Ascending aorta (tissue), 2 donors: ENCODE data around the gene GPSM1. TPM values are rescaled to one million over a fixed set of nuclear protein-coding genes. Genes with fewer than 3 reads are reported as not detected.

ENCODE experiments used
- DNase-seq, 2 donors: peaks; one replicate each; pipeline ENCODE4 v3.0.0-alpha.2; 2019; ENCODE audit warnings: low spot score in 2 of 2
- H3K27ac ChIP-seq, 2 donors: fragments of 200-600 bp; sonication (generic); one replicate each; pipeline ENCODE4 v1.5.1; 2016 to 2017; ENCODE audit warnings: mild to moderate bottlenecking in 1 of 2
- H3K27me3 ChIP-seq: fragments of 200-600 bp; sonication (generic); one replicate; pipeline ENCODE4 v1.5.1; 2017
- H3K36me3 ChIP-seq, 2 donors: fragments of 200-600 bp; sonication (generic); one replicate each; pipeline ENCODE4 v1.5.1; 2016
- H3K4me1 ChIP-seq, 2 donors: fragments of 200-600 bp; sonication (generic); one replicate each; pipeline ENCODE4 v1.5.1; 2016 to 2017; ENCODE audit warnings: mild to moderate bottlenecking in 1 of 2
- H3K4me3 ChIP-seq, 2 donors: fragments of 200-600 bp; sonication (generic); one replicate each; pipeline ENCODE4 v1.5.1; 2016 to 2017; ENCODE audit warnings: mild to moderate bottlenecking in 1 of 2
- H3K9me3 ChIP-seq, 2 donors: fragments of 200-600 bp; sonication (generic); one replicate each; pipeline ENCODE4 v1.5.1; 2016
- intact Hi-C: fragments of 100-400 bp; cut with DNase I; formaldehyde crosslinking; loops from one replicate; pipeline ENCODE4 v1.15.1; 2023
- total RNA-seq: library from RNA; depleted of rRNA; stranded (reverse); fragments of >200 nt; gene quantifications from one replicate; pipeline ENCODE4 v1.1.0, GENCODE V29; 2016
- TF ChIP-seq, protein P1 (sequence below), 3 experiments: fragments of 200-600 bp in 2 of 3; fragments of 450-650 bp in 1 of 3; sonication (generic) in 2 of 3; IDR thresholded peaks; one replicate each; pipeline ENCODE4 v1.5.1; 2016 to 2019; ENCODE audit warnings: antibody characterized with exemption in 3 of 3, mild to moderate bottlenecking in 1 of 3, moderate library complexity in 1 of 3

Gene GPSM1
- total RNA-seq, 1 donor from 2014 or later: 85.1 TPM

- Histone ChIP-seq H3K9me3 (no peaks in the 10 kb centered on the region), H3K27me3 (no peaks in the 10 kb centered on the region), H3K36me3 (peaks cover 22 to 37% of the 10 kb centered on the region in 2 donors), H3K27ac (no peak overlapping the region), H3K4me1 (no peaks in the 10 kb centered on the region), H3K4me3 (no peak overlapping the region)
- intact Hi-C loops: no loop called here
- no peak for DNase-seq
- TF ChIP-seq, protein P1, sequence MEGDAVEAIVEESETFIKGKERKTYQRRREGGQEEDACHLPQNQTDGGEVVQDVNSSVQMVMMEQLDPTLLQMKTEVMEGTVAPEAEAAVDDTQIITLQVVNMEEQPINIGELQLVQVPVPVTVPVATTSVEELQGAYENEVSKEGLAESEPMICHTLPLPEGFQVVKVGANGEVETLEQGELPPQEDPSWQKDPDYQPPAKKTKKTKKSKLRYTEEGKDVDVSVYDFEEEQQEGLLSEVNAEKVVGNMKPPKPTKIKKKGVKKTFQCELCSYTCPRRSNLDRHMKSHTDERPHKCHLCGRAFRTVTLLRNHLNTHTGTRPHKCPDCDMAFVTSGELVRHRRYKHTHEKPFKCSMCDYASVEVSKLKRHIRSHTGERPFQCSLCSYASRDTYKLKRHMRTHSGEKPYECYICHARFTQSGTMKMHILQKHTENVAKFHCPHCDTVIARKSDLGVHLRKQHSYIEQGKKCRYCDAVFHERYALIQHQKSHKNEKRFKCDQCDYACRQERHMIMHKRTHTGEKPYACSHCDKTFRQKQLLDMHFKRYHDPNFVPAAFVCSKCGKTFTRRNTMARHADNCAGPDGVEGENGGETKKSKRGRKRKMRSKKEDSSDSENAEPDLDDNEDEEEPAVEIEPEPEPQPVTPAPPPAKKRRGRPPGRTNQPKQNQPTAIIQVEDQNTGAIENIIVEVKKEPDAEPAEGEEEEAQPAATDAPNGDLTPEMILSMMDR (IDR thresholded peaks at IDR 0.05): no peak
Measured at GRCh38 chr9:136335296-136336155, 8.2 kb downstream of the GPSM1 start.

GRCh38 chr9:136336156-136336870 lies 9.0 kb downstream of the GPSM1 start:
- intact Hi-C loops: no loop called here
- DNase-seq: no peak
- Histone ChIP-seq H3K4me1 (no peaks in the 10 kb centered on the region), H3K27me3 (no peaks in the 10 kb centered on the region), H3K4me3 (no peak overlapping the region), H3K9me3 (no peaks in the 10 kb centered on the region), H3K27ac (no peak overlapping the region), H3K36me3 (peaks cover 22 to 41% of the 10 kb centered on the region in 2 donors)
- TF ChIP-seq, protein P1 (IDR thresholded peaks at IDR 0.05): no peak

DNA sequence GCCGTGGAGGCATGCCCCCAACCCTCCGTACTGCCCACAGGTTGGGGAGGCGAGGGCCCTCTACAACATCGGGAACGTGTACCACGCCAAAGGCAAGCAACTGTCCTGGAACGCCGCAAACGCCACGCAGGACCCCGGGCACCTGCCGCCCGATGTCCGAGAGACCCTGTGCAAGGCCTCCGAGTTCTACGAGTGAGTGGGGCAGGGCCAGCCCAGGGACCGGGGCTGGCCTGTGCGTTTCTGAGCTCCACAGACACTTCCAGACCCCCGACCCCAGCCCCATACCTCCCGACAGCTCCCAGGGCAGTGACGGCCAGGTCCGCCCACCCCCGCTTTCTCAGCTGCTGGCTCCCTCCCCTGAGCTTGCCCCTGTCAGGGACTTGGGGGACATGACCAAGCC lies 9.5 kb downstream of the GPSM1 start:
- Histone ChIP-seq H3K4me1 (no peaks in the 10 kb centered on the region), H3K36me3 (peaks cover 22 to 41% of the 10 kb centered on the region in 2 donors), H3K27ac (no peak overlapping the region), H3K4me3 (no peak overlapping the region), H3K9me3 (no peaks in the 10 kb centered on the region), H3K27me3 (no peaks in the 10 kb centered on the region)
- intact Hi-C loops: no loop called here
- TF ChIP-seq, protein P1 (IDR thresholded peaks at IDR 0.05): no peak
- no peak for DNase-seq

DNA sequence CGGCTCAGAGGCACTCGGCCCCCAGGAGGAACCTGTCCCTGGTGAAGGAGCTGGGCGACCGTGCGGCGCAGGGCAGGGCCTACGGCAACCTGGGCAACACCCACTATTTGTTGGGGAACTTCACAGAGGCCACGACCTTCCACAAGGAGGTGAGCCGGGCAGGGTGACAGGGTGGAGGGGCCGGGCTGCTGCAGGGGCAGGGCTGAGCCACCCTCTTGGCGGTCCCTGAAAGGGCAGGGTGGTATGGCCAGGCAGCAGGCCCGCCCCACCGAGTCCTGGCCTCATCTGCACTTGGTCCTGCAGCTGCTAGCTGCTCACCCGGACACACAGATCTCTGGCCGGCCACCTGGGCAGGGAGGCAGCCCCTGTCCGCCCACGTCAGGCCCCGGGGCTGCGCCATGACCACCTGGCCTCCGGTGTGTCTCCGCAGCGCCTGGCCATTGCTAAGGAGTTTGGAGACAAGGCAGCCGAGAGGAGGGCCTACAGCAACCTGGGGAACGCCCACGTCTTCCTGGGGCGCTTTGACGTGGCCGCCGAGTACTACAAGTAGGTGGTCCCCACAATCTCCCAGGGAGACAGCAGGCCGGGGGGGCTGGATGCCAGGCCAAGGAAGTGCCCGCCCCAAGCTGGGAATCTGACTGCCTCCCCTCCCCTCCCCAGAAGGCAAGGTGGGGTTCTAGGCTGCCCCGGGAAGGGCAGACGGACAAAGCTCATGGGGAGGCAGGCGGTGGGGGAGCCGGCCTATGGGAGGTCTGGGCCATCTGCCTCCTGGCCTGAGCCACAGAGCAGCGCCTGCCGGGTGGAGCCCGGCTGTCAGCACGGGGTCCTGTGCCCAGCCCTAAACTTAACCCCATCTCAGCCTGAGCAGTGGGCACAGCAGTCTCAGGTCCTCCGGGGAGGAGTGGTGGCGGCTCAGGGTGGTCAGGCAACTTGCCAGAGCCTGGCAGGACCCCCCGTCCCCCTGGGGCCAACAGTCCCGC lies 10.4 kb downstream of the GPSM1 start:
- Histone ChIP-seq H3K9me3 (no peaks in the 10 kb centered on the region), H3K4me1 (peaks cover 0 to 5% of the 10 kb centered on the region in 2 donors), H3K27ac (no peak overlapping the region), H3K36me3 (peaks cover 22 to 41% of the 10 kb centered on the region in 2 donors), H3K27me3 (no peaks in the 10 kb centered on the region), H3K4me3 (no peak overlapping the region)
- intact Hi-C loops: no loop called here
- no peak for DNase-seq
- TF ChIP-seq, protein P1 (IDR thresholded peaks at IDR 0.05): no peak

DNA sequence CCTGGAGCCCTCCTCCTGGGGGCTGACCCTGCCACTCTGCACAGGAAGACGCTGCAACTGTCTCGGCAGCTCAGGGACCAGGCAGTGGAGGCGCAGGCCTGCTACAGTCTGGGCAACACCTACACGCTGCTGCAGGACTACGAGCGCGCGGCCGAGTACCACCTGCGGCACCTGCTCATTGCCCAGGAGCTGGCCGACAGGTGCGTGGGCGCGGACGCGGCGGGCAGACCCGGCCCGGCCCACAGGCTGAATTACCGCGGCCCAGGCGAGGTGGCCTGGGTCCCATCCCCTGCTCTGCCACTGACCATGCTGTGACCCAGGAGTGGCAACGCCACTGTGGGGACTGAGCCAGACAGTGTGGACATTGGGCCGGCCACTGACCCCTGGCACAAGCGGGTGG lies 11.2 kb downstream of the GPSM1 start:
- Histone ChIP-seq H3K27ac (no peak overlapping the region), H3K36me3 (peaks cover 22 to 41% of the 10 kb centered on the region in 2 donors), H3K4me1 (peaks cover 3 to 5% of the 10 kb centered on the region in 2 donors), H3K27me3 (no peaks in the 10 kb centered on the region), H3K9me3 (no peaks in the 10 kb centered on the region), H3K4me3 (no peak overlapping the region)
- intact Hi-C loops: no loop called here
- TF ChIP-seq, protein P1 (IDR thresholded peaks at IDR 0.05): no peak
- DNase-seq: no peak
